Activated CD8-positive, alpha-beta memory T cell treated with anti-CD3 and anti-CD28 coated beads, Interleukin-2, amount 50 U/mL, for 4 hours (primary cell): ENCODE results near the gene PGAP6.
"Not testable (repeated sequence)": the region's sequence is repeated elsewhere in the genome, so short reads cannot be mapped to it uniquely, and the experiment has no call there.

Source experiments
- DNase-seq: peaks from one replicate; pipeline ENCODE4 v3.0.0-alpha.2; 2020

The PGAP6 gene

DNA sequence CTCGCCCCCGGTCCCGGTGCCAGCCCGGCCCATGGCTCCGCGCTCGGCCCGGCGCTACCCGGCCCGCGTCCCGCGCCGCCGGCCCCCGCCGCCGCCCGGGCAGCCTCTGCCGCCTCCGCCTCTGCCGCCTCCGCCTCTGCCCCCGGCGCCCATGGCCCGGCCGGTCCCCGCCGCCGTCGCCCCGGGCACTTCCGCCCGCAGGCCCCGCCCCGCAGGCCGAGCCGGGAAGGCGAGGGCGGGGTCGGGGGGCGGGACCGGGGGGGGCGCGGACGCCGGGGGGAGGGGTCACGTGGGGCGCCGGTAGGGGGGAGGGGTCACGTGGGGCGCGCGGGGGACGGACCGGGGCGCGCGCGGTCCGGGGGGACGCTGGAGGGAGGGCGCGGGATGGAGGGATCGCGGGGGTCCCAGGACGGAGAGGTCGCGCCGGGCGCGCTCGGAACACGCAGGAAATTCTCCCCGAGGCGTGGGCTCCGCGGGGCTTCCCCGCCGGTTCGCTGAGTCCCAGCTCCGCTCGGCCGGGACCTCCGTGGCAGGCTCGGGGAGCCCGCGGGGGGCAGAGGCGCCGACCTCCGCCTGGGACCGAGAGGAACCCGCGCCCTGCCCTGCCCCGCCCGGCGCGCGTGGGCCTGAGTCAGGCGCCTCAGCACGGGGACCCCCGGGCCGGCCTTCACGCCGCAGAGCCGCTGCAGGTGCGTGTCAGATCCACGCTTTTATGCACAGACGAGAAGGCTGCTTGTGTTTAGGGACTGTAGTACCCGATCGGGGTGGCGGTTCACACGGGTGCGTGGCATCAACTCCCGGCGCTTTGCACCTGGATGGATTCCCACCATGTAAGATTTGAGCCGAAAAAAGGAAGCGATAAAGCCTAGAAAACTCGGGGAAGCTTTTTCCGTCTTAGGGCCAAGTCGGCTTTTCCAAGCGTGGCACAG lies at the start of gene PGAP6:
Gene PGAP6, minus strand, starts transcription at position 190 of the 929 bp plus-strand sequence. Its CDS starts 157 bp downstream, at position 33.
- peak; percentile 63 for DNase-seq

GRCh38 chr16:430904-431303 lies 49.1 kb upstream of the PGAP6 start:
- DNase-seq, result no peak

DNA sequence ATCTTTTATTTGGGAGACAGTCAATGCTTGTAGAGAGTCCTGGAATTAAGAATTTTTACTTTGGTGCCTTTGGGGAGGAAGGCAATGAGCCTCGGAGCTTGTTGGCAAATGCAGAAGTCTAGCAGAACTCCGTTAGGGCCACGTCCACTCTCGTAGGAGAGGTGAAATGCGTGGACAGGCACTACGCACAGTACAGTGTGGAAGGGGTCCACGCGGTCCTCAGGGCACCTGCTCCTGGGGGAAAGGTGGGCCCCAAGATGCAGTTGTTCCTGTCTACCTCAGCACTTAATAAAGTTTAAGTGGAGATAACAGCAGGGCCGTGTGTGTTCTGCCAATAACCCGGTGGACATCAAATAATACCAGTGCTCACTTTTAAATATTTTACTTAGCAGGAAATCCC lies 45.5 kb upstream of the PGAP6 start:
- no peak for DNase-seq

GRCh38 chr16:426906-427249 lies 45.1 kb upstream of the PGAP6 start:
- DNase-seq, result no peak

- peak; percentile 26 for DNase-seq
Observed at GRCh38 chr16:426115-426905, 44.5 kb upstream of the PGAP6 start.

DNA sequence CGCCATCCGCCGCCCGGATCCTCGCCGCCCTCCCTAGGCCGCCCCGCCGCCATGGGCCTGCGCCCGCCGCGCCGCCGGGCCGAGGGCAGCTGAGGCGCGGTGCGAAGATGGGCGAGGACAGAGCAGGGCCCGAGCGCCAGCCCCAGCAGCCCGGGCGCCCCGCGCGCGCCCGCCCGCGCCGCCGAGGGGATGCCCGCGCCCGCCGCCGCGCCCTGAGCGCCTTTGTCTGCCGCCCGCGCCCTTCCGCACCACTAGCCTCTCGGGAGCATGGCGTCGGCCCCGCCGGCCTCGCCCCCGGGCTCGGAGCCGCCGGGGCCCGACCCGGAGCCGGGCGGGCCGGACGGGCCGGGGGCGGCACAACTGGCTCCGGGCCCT lies 43.9 kb upstream of the PGAP6 start:
- DNase-seq, result no peak

- DNase-seq, result peak; percentile 89
Observed at GRCh38 chr16:425082-425718, 43.4 kb upstream of the PGAP6 start, which contains the start of gene RAB11FIP3. RAB11FIP3 (plus strand) TSS chr16:425649; CDS start chr16:426007, 358 bp downstream.

- DNase-seq, result no peak
Observed at GRCh38 chr16:424623-425081, 42.9 kb upstream of the PGAP6 start.

- DNase-seq, result no peak
Observed at GRCh38 chr16:424033-424622, 42.4 kb upstream of the PGAP6 start.

DNA sequence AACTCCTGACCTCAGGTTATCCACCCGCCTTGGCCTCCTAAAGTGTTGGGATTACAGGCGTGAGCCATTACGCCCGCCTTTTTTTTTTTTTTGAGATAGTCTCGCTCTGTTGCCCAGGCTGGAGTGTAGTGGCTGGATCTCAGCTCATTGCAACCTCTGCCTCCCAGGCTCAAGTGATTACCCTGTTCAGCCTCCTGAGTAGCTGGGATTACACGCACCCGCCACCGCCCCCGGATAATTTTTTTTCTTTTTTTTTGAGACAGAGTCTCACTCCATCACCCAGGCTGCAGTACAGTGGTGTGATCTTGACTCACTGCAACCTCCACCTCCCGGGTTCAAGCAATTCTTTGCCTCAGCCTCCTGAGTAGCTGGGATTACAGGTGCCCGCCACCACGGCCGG lies 40.4 kb upstream of the PGAP6 start:
- not testable (repeated sequence) for DNase-seq

DNA sequence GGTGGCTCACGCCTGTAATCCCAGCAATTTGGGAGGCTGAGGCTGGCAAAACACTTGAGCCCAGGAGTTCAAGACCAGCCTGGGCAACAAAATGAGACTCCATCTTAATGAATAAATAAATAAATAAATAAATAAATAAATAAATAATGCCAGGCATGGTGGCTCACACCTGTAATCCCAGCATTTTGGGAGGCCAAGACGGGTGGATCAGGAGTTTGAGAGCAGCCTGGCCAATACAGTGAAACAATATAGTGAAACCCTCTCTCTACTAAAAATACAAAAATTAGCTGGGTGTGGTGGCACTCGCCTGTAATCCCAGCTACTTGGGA lies 33.4 kb upstream of the PGAP6 start:
- not testable (repeated sequence) for DNase-seq

- no peak for DNase-seq
Observed at GRCh38 chr16:414395-415169, 32.8 kb upstream of the PGAP6 start.

- no peak for DNase-seq
Observed at GRCh38 chr16:411576-412265, 29.9 kb upstream of the PGAP6 start.

DNA sequence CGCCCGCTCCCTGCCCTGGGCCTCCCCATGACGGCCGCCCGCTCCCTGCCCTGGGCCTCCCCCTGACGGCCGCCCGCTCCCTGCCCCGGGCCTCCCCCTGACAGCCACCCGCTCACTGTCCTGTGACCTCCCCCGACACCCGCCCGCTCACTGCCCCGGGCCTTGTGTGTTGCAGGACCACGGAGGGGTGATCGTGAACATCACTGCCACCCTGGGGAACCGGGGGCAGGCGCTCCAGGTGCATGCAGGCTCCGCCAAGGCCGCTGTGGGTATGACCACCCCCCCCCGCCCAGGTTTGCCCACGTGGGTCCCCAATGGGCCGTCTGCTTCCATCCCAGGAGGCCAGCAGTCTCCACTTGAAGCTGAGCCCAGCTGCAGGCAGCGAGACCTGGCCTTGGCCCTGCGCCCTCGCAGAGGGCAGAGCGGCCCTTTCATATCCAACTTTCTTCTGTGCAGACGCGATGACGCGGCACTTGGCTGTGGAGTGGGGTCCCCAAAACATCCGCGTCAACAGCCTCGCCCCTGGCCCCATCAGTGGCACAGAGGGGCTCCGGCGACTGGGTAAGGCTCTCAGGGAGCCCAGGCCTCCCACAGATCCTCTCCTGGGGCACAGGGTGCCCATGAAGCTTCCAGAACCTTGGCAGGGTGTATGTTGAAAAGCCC lies 28.9 kb upstream of the PGAP6 start:
- DNase-seq, result no peak

GRCh38 chr16:407253-407652 lies 25.5 kb upstream of the PGAP6 start:
- DNase-seq, result no peak

DNA sequence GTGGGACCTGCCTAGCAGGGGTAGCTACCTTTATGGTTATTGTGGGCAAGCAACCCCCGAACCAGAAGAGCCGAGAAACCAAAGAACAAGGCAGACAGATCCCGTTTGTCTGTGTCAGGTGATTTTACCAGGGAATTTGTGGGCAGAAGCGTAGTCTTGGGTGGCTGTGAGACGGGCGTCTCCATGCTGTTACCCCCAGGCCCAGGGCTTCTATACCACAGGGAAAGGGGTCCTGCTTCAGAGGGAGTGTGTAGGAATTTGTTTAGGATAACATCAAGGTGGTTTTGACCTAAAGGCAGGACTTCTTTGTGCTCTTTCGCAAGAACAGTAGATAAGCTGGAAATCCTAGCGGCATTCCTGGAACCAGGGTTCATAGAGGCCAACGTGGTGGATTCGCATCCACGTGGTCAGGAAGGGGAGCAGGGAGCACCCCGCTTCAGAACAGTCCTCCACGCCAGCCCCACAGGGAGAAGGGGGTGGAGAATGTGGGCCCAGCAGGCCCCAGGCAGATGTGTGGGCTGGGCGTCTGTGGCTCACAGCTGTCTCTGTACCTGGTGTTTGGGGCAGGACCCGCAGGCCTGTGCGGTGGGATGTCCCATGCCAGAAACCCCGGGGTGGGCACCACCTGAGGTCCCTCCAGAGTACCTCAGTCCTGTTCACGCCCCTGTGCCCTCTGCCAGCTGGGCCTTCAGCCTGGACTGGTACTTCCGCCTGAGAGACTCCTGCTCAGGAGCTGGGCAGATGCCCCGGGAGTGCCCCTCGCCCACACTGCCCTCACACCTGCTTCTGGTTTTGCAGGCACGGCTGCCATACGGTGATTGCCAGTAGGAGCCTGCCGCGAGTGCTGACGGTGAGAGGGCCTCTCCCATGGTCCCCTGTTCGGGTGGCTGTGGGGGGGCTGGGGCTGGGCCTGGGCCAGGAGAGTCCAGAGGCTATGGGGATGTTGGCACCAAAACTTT lies 24.0 kb upstream of the PGAP6 start:
- DNase-seq, result no peak

- no peak for DNase-seq
Observed at GRCh38 chr16:404971-405486, 23.3 kb upstream of the PGAP6 start.

DNA sequence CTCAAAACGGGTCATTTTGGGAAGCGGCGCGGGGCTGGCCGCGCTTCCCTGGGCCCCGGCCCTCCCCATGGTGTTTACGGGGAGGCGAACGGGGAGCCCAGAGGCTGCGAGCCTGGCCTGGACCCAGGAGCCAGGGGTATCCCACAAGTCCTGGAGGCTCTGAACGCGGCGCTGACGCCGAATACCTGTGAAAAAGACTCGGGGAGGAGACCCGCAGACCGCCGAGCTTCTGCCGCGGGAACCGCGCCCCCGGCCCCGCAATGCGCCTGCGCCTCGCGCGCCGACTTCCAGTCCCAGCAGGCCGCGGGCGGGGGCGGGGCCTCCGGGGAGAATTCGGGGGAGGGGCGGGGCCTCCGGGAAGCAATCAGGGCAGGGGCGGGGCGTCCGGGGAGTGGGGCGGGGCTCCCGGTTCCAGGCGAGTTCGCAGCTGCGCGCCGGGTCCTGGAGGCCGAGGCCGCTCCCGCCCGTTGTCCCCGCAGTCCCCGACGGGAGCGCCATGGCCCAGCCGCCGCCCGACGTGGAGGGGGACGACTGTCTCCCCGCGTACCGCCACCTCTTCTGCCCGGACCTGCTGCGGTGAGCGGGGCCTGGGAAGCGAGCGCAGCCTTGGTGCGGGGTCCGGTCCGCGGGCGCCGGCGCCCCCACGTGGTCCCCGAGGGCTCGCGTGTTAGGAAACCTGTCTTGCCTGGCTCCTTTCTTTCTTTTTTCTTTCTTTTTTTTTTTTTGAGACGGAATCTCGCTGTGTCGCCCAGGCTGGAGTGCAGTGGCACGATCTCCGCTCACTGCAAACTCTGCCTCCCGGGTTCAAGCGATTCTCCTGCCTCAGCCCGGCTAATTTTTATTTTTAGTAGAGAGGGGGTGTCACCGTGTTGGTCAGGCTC lies 19.9 kb upstream of the PGAP6 start, which contains the start of gene DECR2:
Gene DECR2, plus strand, starts transcription at position 418 of the 881 bp plus-strand sequence. Its CDS starts 79 bp downstream, at position 497.
- peak; percentile 99 for DNase-seq
